T-helper 2 cell treated with Interferon-gamma antibody and Interleukin-4, amounts not matched to agents 5 μg/mL and 100 μg/mL, for 36 hours (primary cell): ENCODE measurements around the gene CACHD1.

ENCODE experiments used
- DNase-seq: peaks from one replicate; pipeline ENCODE4 v3.0.0; 2021; ENCODE audit warnings: low spot score
- H3K27ac Mint-ChIP-seq: one replicate; pipeline ENCODE4 v1.8.0; 2021; ENCODE audit warnings: mild to moderate bottlenecking, mixed read lengths
- H3K27me3 Mint-ChIP-seq: one replicate; pipeline ENCODE4 v1.8.0; 2021; ENCODE audit warnings: low read depth, mixed read lengths
- H3K36me3 Mint-ChIP-seq: one replicate; pipeline ENCODE4 v1.8.0; 2021; ENCODE audit warnings: low read depth, mixed read lengths
- H3K4me1 Mint-ChIP-seq: one replicate; pipeline ENCODE4 v1.8.0; 2021; ENCODE audit warnings: low read depth, mixed read lengths
- H3K4me3 Mint-ChIP-seq: one replicate; pipeline ENCODE4 v1.8.0; 2022; ENCODE audit warnings: mild to moderate bottlenecking, moderate library complexity, mixed read lengths
- H3K9me3 Mint-ChIP-seq: one replicate; pipeline ENCODE4 v1.8.0; 2021; ENCODE audit warnings: mixed read lengths

CACHD1 gene

GRCh38 chr1:64459743-64460142, 10.2 kb upstream of the CACHD1 start:
- Mint-ChIP-seq H3K36me3 (no peaks in the 10 kb centered on the region), H3K4me1 (no peaks in the 10 kb centered on the region), H3K9me3 (no peaks in the 10 kb centered on the region), H3K27ac (no peak overlapping the region), H3K27me3 (no peaks in the 10 kb centered on the region), H3K4me3 (no peak overlapping the region)
- DNase-seq: no peak

DNA sequence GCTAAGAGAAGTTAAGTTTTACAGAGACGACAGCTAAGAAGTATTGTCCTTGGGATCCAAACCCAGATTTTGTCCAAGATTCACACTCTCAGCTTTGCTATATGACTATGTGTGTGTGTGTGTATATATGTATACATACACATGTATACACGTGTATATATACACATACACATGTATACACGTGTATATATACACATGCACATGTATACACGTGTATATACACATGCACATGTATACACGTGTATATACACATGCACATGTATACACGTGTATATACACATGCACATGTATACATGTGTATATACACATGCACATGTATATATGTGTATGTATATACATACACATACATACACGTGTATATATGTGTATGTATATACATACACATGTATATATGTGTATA, 3.9 kb upstream of the CACHD1 start:
- Mint-ChIP-seq H3K27me3 (peaks cover 31% of the 10 kb centered on the region), H3K9me3 (no peaks in the 10 kb centered on the region), H3K36me3 (no peaks in the 10 kb centered on the region), H3K4me3 (no peak overlapping the region), H3K27ac (no peak overlapping the region), H3K4me1 (peaks cover 3% of the 10 kb centered on the region)
- no peak for DNase-seq

GRCh38 chr1:64469116-64469976, 583 bp upstream of the CACHD1 start:
- no peak for DNase-seq
- peaks cover 56% of the 10 kb centered on the region for H3K27me3 Mint-ChIP-seq
- no peaks in the 10 kb centered on the region for H3K36me3 Mint-ChIP-seq
- H3K27ac Mint-ChIP-seq: no peak overlapping the region
- peak overlapping the region; percentile 17 for H3K4me3 Mint-ChIP-seq
- H3K4me1 Mint-ChIP-seq: peaks cover 8% of the 10 kb centered on the region
- no peaks in the 10 kb centered on the region for H3K9me3 Mint-ChIP-seq

GRCh38 chr1:64470665-64471217, 812 bp downstream of the CACHD1 start:
- peaks cover 8% of the 10 kb centered on the region for H3K4me1 Mint-ChIP-seq
- peaks cover 56% of the 10 kb centered on the region for H3K27me3 Mint-ChIP-seq
- H3K9me3 Mint-ChIP-seq: no peaks in the 10 kb centered on the region
- peak overlapping the region; percentile 83 for H3K4me3 Mint-ChIP-seq
- DNase-seq: no peak
- H3K27ac Mint-ChIP-seq: no peak overlapping the region
- no peaks in the 10 kb centered on the region for H3K36me3 Mint-ChIP-seq

- Mint-ChIP-seq H3K4me3 (peak overlapping the region; percentile 83), H3K9me3 (no peaks in the 10 kb centered on the region), H3K27ac (no peak overlapping the region), H3K36me3 (no peaks in the 10 kb centered on the region), H3K4me1 (peaks cover 8% of the 10 kb centered on the region), H3K27me3 (peaks cover 57% of the 10 kb centered on the region)
- DNase-seq: no peak
These were observed 1.5 kb downstream of the CACHD1 start for GRCh38 chr1:64471218-64472039.

- Mint-ChIP-seq H3K36me3 (no peaks in the 10 kb centered on the region), H3K27ac (no peak overlapping the region)
- DNase-seq: no peak
These were observed 2.1 kb downstream of the CACHD1 start for GRCh38 chr1:64472040-64472376.

GRCh38 chr1:64472805-64473204, 2.9 kb downstream of the CACHD1 start:
- DNase-seq: no peak
- H3K4me1 Mint-ChIP-seq: peaks cover 8% of the 10 kb centered on the region
- H3K4me3 Mint-ChIP-seq: no peak overlapping the region
- no peak overlapping the region for H3K27ac Mint-ChIP-seq
- H3K27me3 Mint-ChIP-seq: peaks cover 56% of the 10 kb centered on the region
- no peaks in the 10 kb centered on the region for H3K9me3 Mint-ChIP-seq
- no peaks in the 10 kb centered on the region for H3K36me3 Mint-ChIP-seq

More at GRCh38 chr1:64472040-64472376, 2.1 kb downstream of the CACHD1 start:
- Mint-ChIP-seq H3K27me3 (peaks cover 63% of the 10 kb centered on the region), H3K4me1 (peaks cover 8% of the 10 kb centered on the region), H3K9me3 (no peaks in the 10 kb centered on the region), H3K4me3 (no peak overlapping the region)

- H3K4me1 Mint-ChIP-seq: peaks cover 8% of the 10 kb centered on the region
- no peaks in the 10 kb centered on the region for H3K9me3 Mint-ChIP-seq
- no peak for DNase-seq
- no peak overlapping the region for H3K27ac Mint-ChIP-seq
- H3K27me3 Mint-ChIP-seq: peaks cover 52% of the 10 kb centered on the region
- H3K36me3 Mint-ChIP-seq: no peaks in the 10 kb centered on the region
- H3K4me3 Mint-ChIP-seq: no peak overlapping the region
These were observed 3.4 kb downstream of the CACHD1 start for GRCh38 chr1:64473367-64473766.

GRCh38 chr1:64474133-64474532, 4.2 kb downstream of the CACHD1 start:
- Mint-ChIP-seq H3K27me3 (peaks cover 44% of the 10 kb centered on the region), H3K27ac (no peak overlapping the region), H3K4me1 (peaks cover 8% of the 10 kb centered on the region), H3K4me3 (no peak overlapping the region), H3K9me3 (no peaks in the 10 kb centered on the region), H3K36me3 (no peaks in the 10 kb centered on the region)
- DNase-seq: no peak

DNA sequence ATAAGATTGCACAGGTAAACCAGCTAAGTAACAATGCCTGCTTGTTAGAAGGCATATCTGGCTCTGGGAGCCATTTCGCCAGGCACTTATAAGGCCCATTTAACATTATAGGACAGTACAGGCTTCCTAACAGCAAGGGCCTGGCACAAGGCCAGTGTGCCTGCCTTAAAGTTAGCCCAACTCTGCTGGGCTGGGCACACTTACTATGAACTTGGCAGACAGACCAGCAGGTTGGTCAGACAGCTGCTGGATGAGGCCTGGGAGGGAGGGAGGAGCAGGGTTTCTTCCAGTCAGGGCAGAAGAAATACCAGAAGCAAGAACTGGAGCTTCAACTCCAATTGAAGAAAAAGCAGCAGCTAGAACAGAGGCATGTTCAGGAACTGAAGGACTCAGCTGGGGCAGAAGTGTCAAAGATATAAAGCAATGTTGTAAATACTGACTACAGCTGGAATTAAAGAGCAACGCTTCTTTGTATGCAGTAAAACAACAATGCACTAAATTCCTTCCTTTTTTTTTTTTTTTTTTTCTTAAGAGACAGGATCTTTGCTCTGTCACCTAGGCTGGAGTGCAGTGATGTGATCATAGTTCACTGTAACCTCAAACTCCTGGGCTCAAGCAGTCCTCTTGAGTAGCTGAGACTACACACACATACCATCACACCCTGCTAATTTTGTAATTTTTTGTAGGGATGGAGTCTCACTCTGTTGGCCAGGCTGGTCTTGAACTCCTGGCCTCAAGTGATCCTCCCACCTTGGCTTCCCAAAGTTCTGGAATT, 4.9 kb downstream of the CACHD1 start:
- Mint-ChIP-seq H3K27ac (no peak overlapping the region), H3K9me3 (no peaks in the 10 kb centered on the region), H3K4me1 (peaks cover 8% of the 10 kb centered on the region), H3K27me3 (peaks cover 39% of the 10 kb centered on the region), H3K4me3 (no peak overlapping the region), H3K36me3 (no peaks in the 10 kb centered on the region)
- DNase-seq: no peak

GRCh38 chr1:64476251-64476952, 6.5 kb downstream of the CACHD1 start:
- Mint-ChIP-seq H3K36me3 (no peaks in the 10 kb centered on the region), H3K4me1 (peaks cover 3% of the 10 kb centered on the region), H3K27me3 (peaks cover 32% of the 10 kb centered on the region), H3K4me3 (no peak overlapping the region), H3K27ac (no peak overlapping the region), H3K9me3 (no peaks in the 10 kb centered on the region)
- DNase-seq: no peak

- H3K27ac Mint-ChIP-seq: no peak overlapping the region
These were observed 8.9 kb downstream of the CACHD1 start for GRCh38 chr1:64478594-64479470.

More at GRCh38 chr1:64478594-64479470, 8.9 kb downstream of the CACHD1 start:
- Mint-ChIP-seq H3K9me3 (no peaks in the 10 kb centered on the region), H3K4me3 (no peak overlapping the region), H3K36me3 (no peaks in the 10 kb centered on the region), H3K4me1 (no peaks in the 10 kb centered on the region), H3K27me3 (peaks cover 20% of the 10 kb centered on the region)
- DNase-seq: no peak
